Measurements from ENCODE around the gene BCL2L2.

BCL2L2 gene

GRCh38 chr14:23299986-23300686, 6.5 kb upstream of the BCL2L2 start:
- DNase-seq: no peak

GRCh38 chr14:23300687-23301223, 5.9 kb upstream of the BCL2L2 start:
- no peak for DNase-seq

DNA sequence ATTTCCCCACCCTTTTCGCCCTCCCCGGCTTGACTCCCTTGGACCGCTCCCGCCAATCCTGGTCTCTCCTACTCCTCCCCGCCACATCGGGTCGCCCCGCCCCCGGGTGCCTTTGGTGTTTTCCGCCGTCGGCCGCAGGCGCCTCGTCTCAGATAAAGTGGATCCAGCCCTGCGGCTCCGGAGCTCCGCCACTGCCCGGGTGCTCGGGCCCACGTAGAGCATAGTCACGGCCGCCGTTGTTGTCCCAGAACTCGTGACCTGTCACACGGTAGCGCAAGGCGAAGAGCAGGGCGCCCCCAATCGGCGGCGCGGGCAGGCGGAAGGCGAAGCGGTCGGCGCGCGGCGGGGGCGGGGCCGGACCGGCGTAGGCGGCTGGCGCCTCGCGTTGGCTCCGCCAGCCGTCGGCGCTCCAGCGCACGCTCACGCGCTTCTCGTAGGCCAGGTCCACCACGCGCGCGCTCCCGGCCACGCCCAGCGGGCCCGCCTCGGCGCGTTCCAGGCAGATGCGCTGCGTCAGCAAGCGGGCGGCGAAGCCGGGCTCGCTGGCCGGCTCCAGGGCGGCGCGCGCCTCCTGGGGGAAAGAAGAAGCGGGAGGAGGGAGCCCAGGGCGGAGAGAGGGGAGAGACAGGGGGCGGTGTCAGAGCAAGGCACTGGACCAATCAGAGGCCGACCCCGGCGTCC, 5.2 kb upstream of the BCL2L2 start:
- DNase-seq: peak; percentile 97

GRCh38 chr14:23301969-23302289, 4.7 kb upstream of the BCL2L2 start:
- peak; percentile 67 for DNase-seq

DNA sequence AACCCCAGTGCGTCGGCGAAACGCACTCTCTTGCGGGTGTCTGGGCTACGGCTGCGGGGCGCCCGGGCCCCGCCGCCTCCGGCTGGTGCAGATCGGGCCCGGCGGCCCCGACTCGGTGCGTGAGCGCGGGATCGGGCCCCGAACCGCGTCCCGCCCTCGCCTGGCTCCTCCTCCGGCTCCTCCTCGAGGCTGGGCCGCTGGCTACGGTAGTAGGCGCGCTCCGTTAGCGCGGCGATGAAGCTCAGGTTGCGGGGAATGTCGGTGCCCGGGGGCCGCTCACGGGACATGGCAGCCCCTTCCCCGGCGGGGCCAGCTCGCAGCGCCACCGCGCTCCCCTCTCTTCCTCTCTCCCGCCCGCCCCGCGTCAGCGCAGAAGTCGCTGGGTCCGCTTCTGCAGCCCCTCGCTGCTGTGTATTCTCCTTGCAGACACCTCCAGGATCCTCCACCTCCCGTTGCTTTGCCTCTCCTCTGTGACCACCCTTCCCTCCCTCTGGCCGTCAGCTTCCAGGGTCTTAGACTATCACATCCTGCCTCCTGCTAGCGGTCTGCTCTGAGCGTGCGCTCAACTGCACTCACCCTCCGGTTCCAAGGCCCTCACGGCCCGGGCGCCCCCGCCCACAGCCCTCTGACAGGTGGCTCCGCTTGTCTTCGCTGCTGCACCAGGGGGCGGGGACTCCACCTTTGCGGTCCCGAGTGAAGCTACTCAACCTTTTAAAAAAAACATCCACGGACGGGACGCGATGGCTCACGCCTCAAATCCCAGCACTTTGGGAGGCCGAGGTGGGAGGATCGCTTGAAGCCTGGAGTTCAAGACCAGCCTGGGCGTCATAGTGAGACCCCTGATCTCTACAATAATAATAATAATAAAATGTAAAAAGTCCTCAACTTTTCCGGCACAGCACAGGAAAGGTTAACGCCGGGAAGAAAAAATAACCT, 4.1 kb upstream of the BCL2L2 start, which contains the start of gene PPP1R3E:
PPP1R3E (minus strand) TSS at position 570 of the 936 bp plus-strand sequence; CDS start at position 287, 283 bp downstream.
- peak; percentile 62 for DNase-seq

- no peak for DNase-seq
These were observed 505 bp downstream of the BCL2L2 start for GRCh38 chr14:23307146-23307530.

GRCh38 chr14:23307687-23308644, 1.3 kb downstream of the BCL2L2 start:
- DNase-seq: no peak

GRCh38 chr14:23308721-23309445, 2.2 kb downstream of the BCL2L2 start:
- DNase-seq: no peak

DNA sequence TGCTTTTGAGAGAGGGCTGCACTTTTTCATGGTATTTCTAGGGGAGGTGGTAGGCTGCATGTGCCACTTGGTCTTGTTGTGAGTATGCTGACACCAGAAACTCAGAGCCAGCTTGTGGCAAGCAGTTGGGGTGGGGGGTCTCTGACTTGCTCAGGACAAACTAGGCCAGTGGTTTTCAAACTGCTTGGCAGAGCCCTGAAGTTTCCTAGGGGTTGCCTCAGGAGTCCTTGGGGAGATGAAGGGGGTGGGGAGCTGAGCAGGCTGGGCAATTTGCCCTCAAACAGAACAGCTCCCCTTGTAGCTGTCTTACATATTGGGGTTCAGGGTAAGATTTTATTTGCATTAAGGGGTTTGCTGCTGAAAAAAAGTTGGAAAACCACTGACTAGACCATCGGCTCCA, 3.9 kb downstream of the BCL2L2 start:
- no peak for DNase-seq

GRCh38 chr14:23316300-23316699, 9.7 kb downstream of the BCL2L2 start:
- no peak for DNase-seq

- DNase-seq: no peak
These were observed 13.3 kb downstream of the BCL2L2 start for GRCh38 chr14:23319746-23320583.

GRCh38 chr14:23320584-23321571, 14.2 kb downstream of the BCL2L2 start, which contains the start of gene PABPN1:
TSS of gene PABPN1 (plus strand) at chr14:23321457. CDS start at chr14:23321470, 13 bp downstream.
- peak; percentile 89 for DNase-seq

DNA sequence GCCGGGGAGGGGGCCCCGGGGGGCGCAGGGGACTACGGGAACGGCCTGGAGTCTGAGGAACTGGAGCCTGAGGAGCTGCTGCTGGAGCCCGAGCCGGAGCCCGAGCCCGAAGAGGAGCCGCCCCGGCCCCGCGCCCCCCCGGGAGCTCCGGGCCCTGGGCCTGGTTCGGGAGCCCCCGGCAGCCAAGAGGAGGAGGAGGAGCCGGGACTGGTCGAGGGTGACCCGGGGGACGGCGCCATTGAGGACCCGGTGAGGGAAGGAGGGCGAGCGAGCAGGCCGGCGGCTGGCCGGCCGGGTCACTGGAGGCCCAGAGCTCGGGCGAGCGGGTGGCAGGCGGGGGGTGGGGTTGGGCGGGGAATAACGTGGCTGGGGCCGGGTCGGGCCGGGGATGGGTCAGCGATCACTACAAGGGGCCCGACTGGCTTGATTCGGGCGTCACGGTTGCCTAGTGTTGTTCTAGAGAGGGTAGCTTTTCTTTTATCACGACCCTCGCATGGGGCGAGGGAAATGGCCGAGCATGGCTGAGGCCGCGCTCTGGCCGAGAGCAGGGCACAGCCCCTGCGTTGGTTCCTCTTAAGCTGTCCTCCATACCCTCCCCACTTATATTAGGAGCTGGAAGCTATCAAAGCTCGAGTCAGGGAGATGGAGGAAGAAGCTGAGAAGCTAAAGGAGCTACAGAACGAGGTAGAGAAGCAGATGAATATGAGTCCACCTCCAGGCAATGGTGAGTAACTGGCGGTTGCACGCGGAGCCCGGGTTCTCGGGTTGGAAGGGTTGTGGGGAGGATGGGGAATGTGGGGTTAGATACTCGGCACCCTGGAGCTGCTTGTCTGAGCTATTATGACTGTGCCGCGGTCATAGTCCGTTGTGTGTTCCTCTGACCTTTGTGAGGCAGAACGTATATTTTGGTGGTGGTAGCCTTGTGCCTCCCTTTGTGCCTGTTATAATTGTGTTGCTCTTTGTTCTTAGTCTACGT, 15.2 kb downstream of the BCL2L2 start:
- DNase-seq: no peak

DNA sequence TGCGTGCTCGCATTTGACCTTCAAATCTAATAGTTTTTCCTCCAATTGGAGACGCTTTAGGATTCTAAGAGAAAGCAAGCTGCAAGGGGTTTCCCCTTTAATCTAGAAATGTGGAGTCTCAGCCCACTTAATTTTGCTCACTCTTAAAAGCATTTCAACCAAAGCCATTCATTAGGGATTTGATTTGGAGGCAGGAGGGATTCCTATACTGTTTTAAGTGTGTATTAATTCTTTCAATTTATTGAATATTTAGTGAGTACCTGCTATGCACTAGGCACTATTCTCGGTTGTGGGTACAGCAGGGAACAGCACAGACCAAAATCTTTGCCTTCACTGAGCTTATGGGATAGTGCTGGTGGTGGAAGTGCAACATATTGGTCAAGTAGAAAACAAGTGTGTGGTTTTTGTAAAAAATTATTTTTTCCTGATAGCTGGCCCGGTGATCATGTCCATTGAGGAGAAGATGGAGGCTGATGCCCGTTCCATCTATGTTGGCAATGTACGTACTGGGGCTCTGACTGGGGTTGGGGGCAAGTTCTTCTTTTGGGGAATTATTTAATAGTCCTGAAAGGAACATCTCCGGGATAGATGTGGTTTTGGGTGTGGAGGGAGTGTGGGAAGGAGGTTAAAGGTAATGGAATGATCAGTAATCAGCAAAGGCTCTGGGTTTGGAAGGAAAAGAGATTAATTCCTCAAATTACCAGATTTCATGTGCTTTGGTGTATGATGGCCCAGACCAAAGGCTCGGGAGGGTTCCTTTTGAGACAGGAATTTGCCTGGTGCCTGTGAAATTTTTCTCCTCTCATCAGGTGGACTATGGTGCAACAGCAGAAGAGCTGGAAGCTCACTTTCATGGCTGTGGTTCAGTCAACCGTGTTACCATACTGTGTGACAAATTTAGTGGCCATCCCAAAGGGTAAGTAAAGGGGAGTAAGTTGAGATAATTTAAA, 16.2 kb downstream of the BCL2L2 start:
- no peak for DNase-seq

DNA sequence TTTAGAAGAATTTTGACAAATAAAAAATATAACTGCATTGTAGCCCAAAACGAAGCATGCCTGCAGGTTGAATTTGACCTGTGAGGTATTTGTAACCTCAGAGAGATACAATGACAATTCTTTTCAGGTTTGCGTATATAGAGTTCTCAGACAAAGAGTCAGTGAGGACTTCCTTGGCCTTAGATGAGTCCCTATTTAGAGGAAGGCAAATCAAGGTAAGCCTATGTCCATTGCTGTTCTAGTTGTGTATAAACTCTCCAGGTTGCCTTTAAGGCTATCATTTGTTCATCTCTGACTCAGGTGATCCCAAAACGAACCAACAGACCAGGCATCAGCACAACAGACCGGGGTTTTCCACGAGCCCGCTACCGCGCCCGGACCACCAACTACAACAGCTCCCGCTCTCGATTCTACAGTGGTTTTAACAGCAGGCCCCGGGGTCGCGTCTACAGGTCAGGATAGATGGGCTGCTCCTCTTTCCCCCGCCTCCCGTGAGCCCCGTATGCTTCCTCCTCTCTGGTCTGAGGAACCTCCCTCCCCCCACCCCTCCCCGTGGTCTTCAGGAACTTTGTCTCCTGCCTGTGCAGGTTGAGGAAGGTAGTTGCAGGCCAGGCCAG, 17.3 kb downstream of the BCL2L2 start:
- DNase-seq: no peak

GRCh38 chr14:23324455-23324846, 17.8 kb downstream of the BCL2L2 start:
- no peak for DNase-seq

All from activated gamma-delta T cell (primary cell).